WTC11 (cell line): ENCODE measurements around the gene SPATA31D4. TPM values are rescaled to one million over a fixed set of nuclear protein-coding genes. Genes with fewer than 3 reads are reported as not detected.

Experiments
- ATAC-seq: fragments of 200-7000 bp; cut with Tn5 transposase; 2 replicates; pipeline ENCODE4 v1.10.0; 2021; ENCODE audit warnings: mild to moderate bottlenecking, moderate library complexity
- CTCF ChIA-PET: fragments of 300-600 bp; sonication (Branson Sonifier 250); formaldehyde crosslinking; loops from one replicate; lab custom pipeline; 2021; ENCODE audit warnings: antibody characterized with exemption; lab: Charles Lee
- POLR2A ChIA-PET: fragments of 350-600 bp; sonication (Branson Sonifier 250); formaldehyde crosslinking; loops from one replicate; lab custom pipeline; 2021; ENCODE audit warnings: antibody characterized with exemption; lab: Charles Lee
- DNase-seq: peaks from one replicate; pipeline ENCODE4 v3.0.0; 2021; ENCODE audit warnings: low spot score
- H3K27ac Mint-ChIP-seq: 2 replicates; pipeline ENCODE4 v1.8.0; 2021; ENCODE audit warnings: mixed read lengths
- H3K27me3 Mint-ChIP-seq: 2 replicates; pipeline ENCODE4 v1.8.0; 2021; ENCODE audit warnings: low read depth, mild to moderate bottlenecking, moderate library complexity, mixed read lengths
- H3K36me3 Mint-ChIP-seq: 2 replicates; pipeline ENCODE4 v1.8.0; 2021; ENCODE audit warnings: mixed read lengths
- H3K4me1 Mint-ChIP-seq: 2 replicates; pipeline ENCODE4 v1.8.0; 2022; ENCODE audit warnings: mixed read lengths
- H3K4me3 Mint-ChIP-seq: 2 replicates; pipeline ENCODE4 v1.8.0; 2021; ENCODE audit warnings: mild to moderate bottlenecking, moderate library complexity, mixed read lengths
- H3K9me3 Mint-ChIP-seq: 2 replicates; pipeline ENCODE4 v1.8.0; 2021; ENCODE audit warnings: mixed read lengths
- AR ChIP-seq: fragments of 250-450 bp; sonication (Bioruptor Pico); IDR thresholded peaks from 2 replicates; pipeline ENCODE4 v1.9.0; 2021; ENCODE audit warnings: mild to moderate bottlenecking
- ATF2 ChIP-seq: sonication (generic); formaldehyde crosslinking; IDR thresholded peaks from 2 replicates; pipeline ENCODE4 v1.8.1; 2022; ENCODE audit warnings: low read depth, missing genetic modification reagents, borderline replicate concordance
- ATF3 ChIP-seq: sonication (generic); formaldehyde crosslinking; conservative IDR thresholded peaks from 2 replicates; pipeline ENCODE4 v1.8.1; 2022; ENCODE audit warnings: mild to moderate bottlenecking, missing genetic modification reagents
- CREB1 ChIP-seq: sonication (generic); formaldehyde crosslinking; IDR thresholded peaks from 2 replicates; pipeline ENCODE4 v1.8.0; 2023; ENCODE audit warnings: mild to moderate bottlenecking, missing genetic modification reagents
- EMX1 ChIP-seq: fragments of 250-450 bp; sonication (Bioruptor Pico); IDR thresholded peaks from 2 replicates; pipeline ENCODE4 v1.8.0; 2021; ENCODE audit warnings: mild to moderate bottlenecking
- ETV6 ChIP-seq: sonication (generic); formaldehyde crosslinking; IDR thresholded peaks from 2 replicates; pipeline ENCODE4 v1.8.1; 2022; ENCODE audit warnings: mild to moderate bottlenecking, missing genetic modification reagents
- FOXJ3 ChIP-seq: sonication (generic); formaldehyde crosslinking; IDR thresholded peaks from 2 replicates; pipeline ENCODE4 v1.9.0; 2021; ENCODE audit warnings: missing genetic modification reagents, mild to moderate bottlenecking, borderline replicate concordance
- FOXP1 ChIP-seq: sonication (generic); formaldehyde crosslinking; IDR thresholded peaks from 2 replicates; pipeline ENCODE4 v1.8.0; 2022; ENCODE audit warnings: missing genetic modification reagents, mild to moderate bottlenecking, moderate library complexity, borderline replicate concordance
- IRF2 ChIP-seq: sonication (generic); formaldehyde crosslinking; IDR thresholded peaks from 2 replicates; pipeline ENCODE4 v1.8.0; 2022; ENCODE audit warnings: low read depth, missing genetic modification reagents, borderline replicate concordance
- KAT7 ChIP-seq: sonication (generic); formaldehyde crosslinking; IDR thresholded peaks from 2 replicates; pipeline ENCODE4 v1.8.1; 2023; ENCODE audit warnings: missing genetic modification reagents, mild to moderate bottlenecking, borderline replicate concordance
- NFATC4 ChIP-seq: fragments of 250-450 bp; sonication (Bioruptor Pico); IDR thresholded peaks from 2 replicates; pipeline ENCODE4 v1.9.0; 2021; ENCODE audit warnings: mild to moderate bottlenecking
- SMAD3 ChIP-seq: sonication (generic); formaldehyde crosslinking; IDR thresholded peaks from 2 replicates; pipeline ENCODE4 v1.8.0; 2022; ENCODE audit warnings: missing genetic modification reagents, mild to moderate bottlenecking, borderline replicate concordance
- SMAD4 ChIP-seq: sonication (generic); formaldehyde crosslinking; IDR thresholded peaks from 2 replicates; pipeline ENCODE4 v1.8.0; 2022; ENCODE audit warnings: mild to moderate bottlenecking, missing genetic modification reagents
- SP1 ChIP-seq: sonication (generic); formaldehyde crosslinking; conservative IDR thresholded peaks from 2 replicates; pipeline ENCODE4 v1.8.1; 2022; ENCODE audit warnings: missing genetic modification reagents
- ZBTB43 ChIP-seq: sonication (generic); formaldehyde crosslinking; IDR thresholded peaks from 2 replicates; pipeline ENCODE4 v1.8.1; 2023; ENCODE audit warnings: mild to moderate bottlenecking, missing genetic modification reagents
- ZNF121 ChIP-seq: sonication (generic); formaldehyde crosslinking; IDR thresholded peaks from 2 replicates; pipeline ENCODE4 v1.8.0; 2023; ENCODE audit warnings: missing genetic modification reagents
- ZNF671 ChIP-seq: fragments of 250-450 bp; sonication (Bioruptor Pico); IDR thresholded peaks from 2 replicates; pipeline ENCODE4 v1.8.0; 2021; ENCODE audit warnings: mild to moderate bottlenecking
- total RNA-seq: library from RNA; stranded (reverse); gene quantifications from 3 replicates; pipeline ENCODE4 v1.2.3, GENCODE V29; 2021
- TF ChIP-seq, protein P1 (sequence below): fragments of 250-450 bp; sonication (Bioruptor Pico); IDR thresholded peaks from 2 replicates; pipeline ENCODE4 v1.9.0; 2021; ENCODE audit warnings: mild to moderate bottlenecking, borderline replicate concordance
- TF ChIP-seq, protein P2 (sequence below): sonication (generic); formaldehyde crosslinking; IDR thresholded peaks from 2 replicates; pipeline ENCODE4 v1.8.0; 2022; ENCODE audit warnings: mild to moderate bottlenecking, missing genetic modification reagents

The SPATA31D4 gene
- total RNA-seq, 1 experiment from 2014 or later, result not detected

- CTCF ChIA-PET, result no interaction called here
- peaks cover 59% of the 10 kb centered on the region for H3K9me3 Mint-ChIP-seq
- TF ChIP-seq IRF2 (CRISPR knock-in tag) (no peak), KAT7 (no peak), SMAD3 (CRISPR knock-in tag) (no peak), FOXP1 (no peak), ZBTB43 (CRISPR knock-in tag) (no peak), EMX1 (CRISPR knock-in tag) (no peak), ATF3 (CRISPR knock-in tag) (no peak), ETV6 (CRISPR knock-in tag) (no peak)
- TF ChIP-seq, protein P1, sequence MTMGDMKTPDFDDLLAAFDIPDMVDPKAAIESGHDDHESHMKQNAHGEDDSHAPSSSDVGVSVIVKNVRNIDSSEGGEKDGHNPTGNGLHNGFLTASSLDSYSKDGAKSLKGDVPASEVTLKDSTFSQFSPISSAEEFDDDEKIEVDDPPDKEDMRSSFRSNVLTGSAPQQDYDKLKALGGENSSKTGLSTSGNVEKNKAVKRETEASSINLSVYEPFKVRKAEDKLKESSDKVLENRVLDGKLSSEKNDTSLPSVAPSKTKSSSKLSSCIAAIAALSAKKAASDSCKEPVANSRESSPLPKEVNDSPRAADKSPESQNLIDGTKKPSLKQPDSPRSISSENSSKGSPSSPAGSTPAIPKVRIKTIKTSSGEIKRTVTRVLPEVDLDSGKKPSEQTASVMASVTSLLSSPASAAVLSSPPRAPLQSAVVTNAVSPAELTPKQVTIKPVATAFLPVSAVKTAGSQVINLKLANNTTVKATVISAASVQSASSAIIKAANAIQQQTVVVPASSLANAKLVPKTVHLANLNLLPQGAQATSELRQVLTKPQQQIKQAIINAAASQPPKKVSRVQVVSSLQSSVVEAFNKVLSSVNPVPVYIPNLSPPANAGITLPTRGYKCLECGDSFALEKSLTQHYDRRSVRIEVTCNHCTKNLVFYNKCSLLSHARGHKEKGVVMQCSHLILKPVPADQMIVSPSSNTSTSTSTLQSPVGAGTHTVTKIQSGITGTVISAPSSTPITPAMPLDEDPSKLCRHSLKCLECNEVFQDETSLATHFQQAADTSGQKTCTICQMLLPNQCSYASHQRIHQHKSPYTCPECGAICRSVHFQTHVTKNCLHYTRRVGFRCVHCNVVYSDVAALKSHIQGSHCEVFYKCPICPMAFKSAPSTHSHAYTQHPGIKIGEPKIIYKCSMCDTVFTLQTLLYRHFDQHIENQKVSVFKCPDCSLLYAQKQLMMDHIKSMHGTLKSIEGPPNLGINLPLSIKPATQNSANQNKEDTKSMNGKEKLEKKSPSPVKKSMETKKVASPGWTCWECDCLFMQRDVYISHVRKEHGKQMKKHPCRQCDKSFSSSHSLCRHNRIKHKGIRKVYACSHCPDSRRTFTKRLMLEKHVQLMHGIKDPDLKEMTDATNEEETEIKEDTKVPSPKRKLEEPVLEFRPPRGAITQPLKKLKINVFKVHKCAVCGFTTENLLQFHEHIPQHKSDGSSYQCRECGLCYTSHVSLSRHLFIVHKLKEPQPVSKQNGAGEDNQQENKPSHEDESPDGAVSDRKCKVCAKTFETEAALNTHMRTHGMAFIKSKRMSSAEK (CRISPR knock-in tag), result no peak
- DNase-seq (no peak), ATAC-seq (no peak)
- no peak overlapping the region for H3K4me3 Mint-ChIP-seq
- H3K36me3 Mint-ChIP-seq, result peaks cover 34% of the 10 kb centered on the region
- POLR2A ChIA-PET, result no interaction called here
- no peaks in the 10 kb centered on the region for H3K4me1 Mint-ChIP-seq
- H3K27ac Mint-ChIP-seq, result no peak overlapping the region
- H3K27me3 Mint-ChIP-seq, result peaks cover 7% of the 10 kb centered on the region; the same call in 1 of the 2 replicates
Observed at GRCh38 chr9:81955625-81956024, 27.4 kb downstream of the SPATA31D4 start.

DNA sequence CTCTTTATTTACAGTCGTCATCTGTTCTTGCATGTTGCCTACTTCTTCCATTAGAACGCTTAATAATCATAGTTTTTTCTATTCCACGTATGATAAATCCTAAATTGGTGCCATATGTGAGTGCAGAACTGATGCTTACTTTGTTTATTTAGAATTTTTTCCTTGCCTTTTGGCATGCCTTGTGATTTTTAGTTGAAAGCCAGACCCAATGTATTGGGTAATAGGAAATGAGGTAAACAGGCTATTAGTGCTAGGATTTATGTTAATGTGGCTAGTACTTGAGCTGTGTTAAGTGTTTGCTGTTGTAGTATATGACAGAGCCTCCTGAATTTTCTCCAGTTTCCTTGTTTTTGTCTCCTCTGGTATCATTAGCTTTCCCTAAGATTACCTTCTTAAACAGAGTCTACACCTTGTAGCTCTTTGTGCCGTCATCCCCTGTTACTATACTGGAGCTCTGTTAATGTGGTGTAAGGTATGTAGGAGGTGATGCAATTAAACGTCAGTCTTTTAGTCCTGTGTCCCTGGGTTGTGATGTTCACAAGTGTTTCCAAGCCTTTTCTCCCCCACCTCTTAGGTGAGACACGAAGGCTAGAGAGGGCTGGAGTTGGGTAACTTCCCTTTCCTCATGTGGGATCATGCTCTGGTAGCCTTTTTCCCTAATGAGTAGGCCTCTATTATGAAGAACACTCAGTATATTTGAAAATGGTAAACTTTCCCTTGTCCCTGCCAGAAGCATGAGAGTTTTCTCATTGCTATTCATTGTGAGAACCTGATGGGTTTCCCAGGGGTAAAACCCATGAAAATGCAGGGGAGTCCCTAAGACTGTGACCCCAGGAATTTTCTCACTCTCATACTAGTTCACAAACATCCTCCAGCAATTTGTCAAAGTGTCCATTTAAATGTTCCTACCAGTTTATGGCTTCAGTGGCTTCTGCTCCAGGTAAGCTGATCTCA is 36.3 kb downstream of the SPATA31D4 start:
- Mint-ChIP-seq H3K4me1 (no peaks in the 10 kb centered on the region), H3K27ac (no peak overlapping the region), H3K36me3 (peaks cover 6% of the 10 kb centered on the region), H3K4me3 (no peak overlapping the region), H3K9me3 (peaks cover 27% of the 10 kb centered on the region)
- CTCF ChIA-PET, result no interaction called here
- DNase-seq (no peak), ATAC-seq (no peak)
- TF ChIP-seq NFATC4 (CRISPR knock-in tag) (no peak), FOXJ3 (CRISPR knock-in tag) (no peak), ATF2 (CRISPR knock-in tag) (no peak), KAT7 (no peak), SMAD4 (CRISPR knock-in tag) (no peak), SP1 (CRISPR knock-in tag) (no peak), AR (CRISPR knock-in tag) (no peak), ZNF671 (no peak), ZNF121 (CRISPR knock-in tag) (no peak), CREB1 (CRISPR knock-in tag) (no peak)
- TF ChIP-seq, protein P2, sequence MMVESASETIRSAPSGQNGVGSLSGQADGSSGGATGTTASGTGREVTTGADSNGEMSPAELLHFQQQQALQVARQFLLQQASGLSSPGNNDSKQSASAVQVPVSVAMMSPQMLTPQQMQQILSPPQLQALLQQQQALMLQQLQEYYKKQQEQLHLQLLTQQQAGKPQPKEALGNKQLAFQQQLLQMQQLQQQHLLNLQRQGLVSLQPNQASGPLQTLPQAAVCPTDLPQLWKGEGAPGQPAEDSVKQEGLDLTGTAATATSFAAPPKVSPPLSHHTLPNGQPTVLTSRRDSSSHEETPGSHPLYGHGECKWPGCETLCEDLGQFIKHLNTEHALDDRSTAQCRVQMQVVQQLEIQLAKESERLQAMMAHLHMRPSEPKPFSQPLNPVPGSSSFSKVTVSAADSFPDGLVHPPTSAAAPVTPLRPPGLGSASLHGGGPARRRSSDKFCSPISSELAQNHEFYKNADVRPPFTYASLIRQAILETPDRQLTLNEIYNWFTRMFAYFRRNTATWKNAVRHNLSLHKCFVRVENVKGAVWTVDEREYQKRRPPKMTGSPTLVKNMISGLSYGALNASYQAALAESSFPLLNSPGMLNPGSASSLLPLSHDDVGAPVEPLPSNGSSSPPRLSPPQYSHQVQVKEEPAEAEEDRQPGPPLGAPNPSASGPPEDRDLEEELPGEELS (CRISPR knock-in tag), result no peak
- TF ChIP-seq, all 79 proteins: peak for 0
- H3K27me3 Mint-ChIP-seq, result no peaks in the 10 kb centered on the region
- POLR2A ChIA-PET, result interaction anchor here (0.5 kb wide), 1 partner anchor 963 kb away, joined by 5 read pairs; no protein-coding TSS in a partner anchor
